Measurements from ENCODE around the gene GNB1L. TPM values are rescaled to one million over a fixed set of nuclear protein-coding genes. Genes with fewer than 3 reads are reported as not detected.

Gene GNB1L
- total RNA-seq, 1 experiment from 2014 or later: 9.6 TPM

DNA sequence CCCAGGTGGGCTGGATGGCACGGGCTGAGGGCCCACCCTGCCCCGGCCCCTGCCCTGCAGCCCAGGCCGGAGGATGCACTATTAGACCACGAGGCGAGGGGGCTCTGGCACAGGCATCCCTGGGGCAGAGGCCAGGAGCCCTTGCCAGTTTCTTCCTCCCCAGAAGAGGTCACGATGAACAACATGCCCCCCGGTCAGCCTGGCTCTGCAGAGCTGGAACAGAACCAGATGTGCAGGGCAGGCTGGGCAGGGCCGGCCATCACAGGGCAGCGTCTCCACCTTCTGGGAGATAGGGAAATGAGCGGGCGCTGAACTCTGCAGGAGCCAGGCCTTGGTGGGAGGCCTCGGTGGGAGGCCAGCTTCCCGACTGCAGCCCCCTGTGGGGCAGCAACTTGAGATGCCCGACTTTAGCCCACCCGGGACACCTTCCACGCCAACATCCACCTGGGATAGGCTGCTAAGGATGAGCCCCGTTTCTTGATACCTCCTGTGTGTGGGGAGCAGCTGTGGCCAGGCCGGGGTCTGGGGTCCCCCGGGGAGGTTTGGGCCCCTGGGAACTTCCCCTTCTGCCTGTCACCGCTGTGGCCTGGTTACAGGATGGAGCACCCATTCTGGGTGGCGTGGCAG, 21.8 kb upstream of the GNB1L start:
- peak; percentile 51 for DNase-seq (ENCODE audit: low spot score)

GRCh38 chr22:19875531-19876313, 21.0 kb upstream of the GNB1L start:
- DNase-seq (ENCODE audit: low spot score): peak; percentile 63

- no peak for DNase-seq (ENCODE audit: low spot score)
Observed at GRCh38 chr22:19875061-19875530, 20.4 kb upstream of the GNB1L start.

GRCh38 chr22:19874307-19875060, 19.8 kb upstream of the GNB1L start:
- DNase-seq (ENCODE audit: low spot score): no peak

DNA sequence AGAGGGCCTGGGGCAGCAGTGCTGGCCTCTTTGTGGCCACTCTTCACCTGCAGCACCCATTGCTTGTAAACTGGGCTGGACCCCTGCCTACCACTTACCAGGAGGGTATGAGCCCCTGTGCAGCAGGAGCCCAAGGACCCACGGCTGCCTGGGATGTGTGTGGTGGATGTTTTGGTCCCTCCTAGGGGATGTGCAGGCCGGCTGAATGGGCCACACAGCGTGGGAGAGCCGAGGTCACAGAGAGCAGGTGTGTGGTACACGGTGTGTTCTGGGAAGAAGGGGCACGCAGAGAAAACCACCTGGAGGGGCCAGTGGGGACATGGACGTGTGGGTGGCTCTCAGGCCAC, 19.3 kb upstream of the GNB1L start:
- DNase-seq (ENCODE audit: low spot score): no peak

DNA sequence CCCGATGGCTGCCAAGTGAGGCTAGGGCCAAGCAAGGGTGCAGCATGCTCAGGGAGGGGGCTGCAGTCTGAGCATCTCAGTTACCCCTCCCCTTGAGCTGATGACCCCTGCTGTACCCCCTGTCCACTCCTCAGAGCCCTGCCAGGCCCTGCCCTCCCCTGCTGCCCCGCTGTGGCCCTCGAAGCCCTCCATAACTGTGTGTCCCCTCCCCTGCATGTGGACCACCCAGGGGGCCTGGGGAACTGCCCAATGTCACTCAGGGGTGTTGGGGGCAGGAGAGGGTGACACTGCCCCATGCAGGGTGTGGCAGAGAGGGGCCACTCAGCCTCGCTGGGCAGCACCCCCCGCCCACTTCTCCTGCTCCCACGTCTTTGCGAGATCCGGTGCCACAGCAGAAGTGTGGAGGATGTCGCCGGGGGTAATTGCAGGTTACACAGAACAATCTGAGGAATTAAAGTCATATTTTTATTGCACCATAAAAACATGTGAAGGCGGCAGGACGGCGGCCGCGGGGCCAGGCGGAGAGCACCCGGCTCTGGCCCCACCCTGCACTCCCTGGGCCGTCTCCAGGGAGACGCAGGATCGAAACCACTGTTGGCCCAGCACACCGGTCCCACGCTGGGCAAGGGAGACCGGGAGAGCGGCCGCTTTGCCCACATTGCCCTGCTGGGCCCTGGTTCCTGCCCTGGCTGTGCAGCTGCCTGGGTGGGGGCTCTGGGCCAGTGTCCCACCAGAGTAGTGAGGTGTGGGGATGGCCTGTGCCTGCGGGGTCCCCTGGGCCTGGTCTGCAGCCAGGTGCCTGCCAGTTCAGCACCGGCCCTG, 18.7 kb upstream of the GNB1L start:
- DNase-seq (ENCODE audit: low spot score): no peak

DNA sequence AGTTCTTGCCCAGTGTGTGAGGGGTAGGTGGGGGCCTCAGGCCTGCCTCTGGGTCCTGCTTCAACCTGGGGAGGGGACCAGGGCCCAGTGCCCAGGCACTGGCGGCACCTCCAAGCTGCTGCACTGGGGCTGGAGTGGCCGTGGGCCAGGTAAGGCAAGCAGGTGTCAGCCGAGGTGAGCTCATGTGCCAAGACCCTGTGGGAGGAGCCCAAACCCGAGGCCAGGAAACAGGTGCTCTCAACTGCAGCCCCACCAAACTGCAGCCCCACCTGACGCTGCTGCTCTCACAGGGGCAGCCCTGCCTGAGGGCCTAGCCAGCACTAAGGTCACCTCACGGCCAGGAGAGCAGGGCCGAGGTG, 18.1 kb upstream of the GNB1L start:
- DNase-seq (ENCODE audit: low spot score): no peak

DNA sequence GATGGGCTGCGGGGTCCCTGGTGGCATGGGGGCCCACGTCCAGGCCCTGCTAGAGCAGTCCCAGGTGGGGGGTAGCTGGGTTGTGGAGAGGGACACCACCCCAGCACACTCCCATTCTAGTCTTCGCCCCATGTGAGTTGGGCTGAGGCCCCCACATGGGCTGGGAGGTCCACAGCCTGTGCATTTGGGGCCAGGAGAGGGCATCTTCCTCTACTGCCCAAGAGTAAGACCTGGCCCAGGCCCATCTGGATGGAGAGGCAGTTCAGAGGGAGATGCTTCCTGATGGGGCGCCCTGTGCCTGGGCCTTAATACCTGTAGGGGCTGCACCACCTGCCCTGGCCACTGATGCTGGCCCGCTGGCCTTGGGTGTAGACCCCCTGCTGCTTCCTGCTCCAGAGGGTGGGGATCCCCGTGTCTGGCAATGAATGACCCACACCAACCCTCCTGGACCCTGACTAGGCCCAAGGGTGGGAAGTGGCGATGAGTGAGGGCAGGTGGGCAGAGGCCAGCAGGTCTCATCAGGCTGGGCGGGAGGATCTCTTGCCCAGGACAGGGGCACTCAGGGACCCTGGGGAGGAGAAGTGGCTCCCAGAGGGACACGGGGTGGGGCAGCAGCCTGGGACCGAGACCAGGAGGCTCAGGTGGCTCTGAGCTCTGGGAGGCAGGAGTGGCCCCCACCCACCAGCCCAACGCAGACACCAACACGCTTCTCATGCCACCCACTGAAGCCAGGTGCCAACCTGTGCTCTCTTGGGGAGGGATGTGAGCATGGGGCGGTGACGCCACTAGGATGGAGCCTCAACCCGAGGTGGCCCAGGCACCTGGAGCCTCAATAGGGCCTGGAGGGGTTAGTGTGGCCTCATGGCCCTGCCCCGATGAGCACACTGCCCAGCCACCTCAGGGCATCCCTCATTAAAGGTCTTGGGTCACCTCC, 17.4 kb upstream of the GNB1L start:
- no peak for DNase-seq (ENCODE audit: low spot score)

DNA sequence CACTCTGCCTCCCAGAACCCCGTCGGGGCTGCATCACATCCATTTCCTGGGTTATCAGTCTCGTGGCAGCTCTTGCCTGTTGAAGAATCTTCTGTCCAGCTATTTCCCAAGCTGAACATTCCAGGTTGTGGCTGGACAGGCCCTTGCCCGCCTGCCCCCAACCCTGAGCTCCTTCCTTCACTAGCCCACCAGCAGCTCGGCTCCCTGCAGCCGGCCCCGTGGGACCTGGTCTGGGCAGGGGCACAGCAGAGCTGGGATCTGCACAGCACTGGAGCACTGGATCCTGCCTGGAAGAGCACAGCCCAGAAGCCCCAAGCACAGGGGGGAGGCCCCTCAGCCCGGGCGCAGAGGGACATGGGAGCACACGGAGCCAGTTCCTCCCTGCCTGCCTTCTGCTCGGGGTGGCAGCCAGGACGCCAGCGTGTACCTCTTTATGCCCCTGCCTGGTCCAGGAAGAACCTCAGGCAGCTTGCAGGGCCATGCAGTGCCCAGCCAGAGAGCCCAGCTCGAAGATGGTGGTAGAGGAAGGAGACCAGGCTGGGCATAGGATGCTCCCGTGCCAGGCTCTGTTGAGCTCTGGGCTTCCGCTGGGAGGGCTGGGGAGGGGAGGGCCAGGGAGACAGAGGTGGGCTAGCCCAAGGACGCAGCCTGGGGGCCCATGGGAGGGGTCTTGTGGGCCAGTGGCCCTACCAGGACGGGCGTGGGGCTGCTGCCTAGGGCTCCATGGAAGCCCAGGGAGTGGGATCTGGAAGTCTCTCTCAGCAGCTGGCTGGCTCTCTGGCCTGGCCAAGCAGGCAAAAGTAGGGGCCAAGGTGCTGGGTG, 16.6 kb upstream of the GNB1L start:
- no peak for DNase-seq (ENCODE audit: low spot score)

GRCh38 chr22:19870153-19871022, 15.7 kb upstream of the GNB1L start:
- DNase-seq (ENCODE audit: low spot score): no peak

- no peak for DNase-seq (ENCODE audit: low spot score)
Observed at GRCh38 chr22:19869497-19870152, 15.0 kb upstream of the GNB1L start.

DNA sequence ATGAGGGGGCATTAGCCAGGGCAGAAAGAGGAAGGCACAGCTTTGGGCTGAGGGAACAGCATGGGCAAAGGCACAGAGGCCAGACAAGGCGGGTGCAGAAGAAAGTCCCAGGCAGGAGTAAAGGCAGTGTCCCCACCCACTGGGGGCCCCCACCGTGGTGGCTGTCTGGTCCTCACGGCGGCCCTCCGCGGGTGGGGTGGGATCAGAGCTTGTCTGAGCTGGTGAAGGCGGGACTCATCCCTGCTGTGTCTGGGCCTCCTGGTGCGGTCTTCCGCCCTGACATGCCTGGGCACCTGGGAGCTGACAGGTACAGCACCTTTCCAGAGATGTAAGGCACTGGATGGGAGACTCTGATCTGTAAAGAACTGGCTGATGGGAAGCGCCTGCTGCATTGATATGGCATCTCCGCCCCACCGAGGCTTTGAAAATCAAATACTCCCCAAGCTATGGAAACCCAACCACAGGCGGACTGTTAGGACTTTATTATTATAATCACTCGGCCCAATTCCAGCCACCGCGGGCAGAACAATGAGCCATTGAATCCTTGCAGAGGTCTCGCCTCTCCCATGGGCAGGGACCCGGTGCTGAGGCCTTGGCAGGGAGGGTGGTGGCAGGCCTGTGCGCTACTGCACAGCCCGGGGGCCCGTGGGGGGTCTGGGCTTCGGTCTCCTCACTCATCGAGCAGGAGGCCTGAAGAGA, 14.2 kb upstream of the GNB1L start:
- no peak for DNase-seq (ENCODE audit: low spot score)

GRCh38 chr22:19868333-19868732, 13.7 kb upstream of the GNB1L start:
- DNase-seq (ENCODE audit: low spot score): no peak

GRCh38 chr22:19867617-19868016, 12.9 kb upstream of the GNB1L start:
- no peak for DNase-seq (ENCODE audit: low spot score)

DNA sequence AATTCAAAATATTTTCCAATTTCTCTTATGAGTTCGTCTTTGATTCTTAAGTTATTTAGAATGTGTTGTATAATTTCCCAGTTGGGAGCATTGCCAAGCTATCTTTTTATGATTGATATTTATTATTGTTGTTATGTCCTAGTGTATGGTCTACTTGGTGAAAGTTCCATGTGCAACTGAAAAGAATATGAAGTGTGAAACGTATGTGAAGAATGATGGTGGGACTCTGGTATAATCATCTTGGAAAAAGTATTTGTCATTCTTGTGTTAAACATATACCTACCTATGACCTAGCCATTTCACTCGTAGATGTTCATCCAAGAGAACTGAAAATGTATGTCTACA, 12.0 kb upstream of the GNB1L start:
- no peak for DNase-seq (ENCODE audit: low spot score)

GRCh38 chr22:19865141-19865829, 10.6 kb upstream of the GNB1L start:
- no peak for DNase-seq (ENCODE audit: low spot score)

DNA sequence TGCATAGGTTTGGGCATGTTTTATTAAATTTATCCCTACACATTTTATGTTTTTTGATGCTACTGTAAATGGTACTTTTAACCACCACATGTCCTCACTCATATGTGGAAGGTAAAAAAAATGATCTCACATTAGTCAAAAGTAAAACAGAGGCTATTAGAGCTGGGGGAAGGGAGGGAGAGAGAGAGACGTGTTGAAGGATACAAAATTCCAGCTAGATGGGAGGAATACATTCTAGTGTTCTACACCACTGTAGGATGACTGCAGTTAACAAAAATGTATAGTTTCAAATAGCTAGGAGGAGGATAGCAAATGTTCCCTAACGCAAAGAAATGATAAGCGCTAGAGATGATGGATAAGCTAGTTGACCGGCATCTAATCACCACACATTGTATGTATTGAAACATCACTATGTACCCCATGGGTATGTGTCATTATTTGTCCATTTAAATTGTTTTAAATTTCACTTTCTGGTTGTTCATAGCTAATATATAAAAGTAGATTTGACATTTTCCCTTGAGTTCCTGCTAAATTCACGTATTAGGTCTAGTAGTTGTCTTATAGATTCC, 9.9 kb upstream of the GNB1L start:
- no peak for DNase-seq (ENCODE audit: low spot score)

Measured in A172 (cell line).